Esophagus muscularis mucosa (tissue), 4 donors: ENCODE results near the gene TBL1XR1. TPM values are rescaled to one million over a fixed set of nuclear protein-coding genes. Genes with fewer than 3 reads are reported as not detected.

ENCODE experiments used
- DNase-seq: peaks from one replicate; pipeline ENCODE4 v3.0.0-alpha.2; 2017; ENCODE audit errors: extremely low spot score
- H3K27ac ChIP-seq, 4 donors: fragments of 200-600 bp; sonication (generic); replicated peaks in 1 of 4; 1 replicate in 3 of 4; 2 replicates in 1 of 4; pipeline ENCODE4 v1.5.1; 2016 to 2019; ENCODE audit warnings: mild to moderate bottlenecking in 1 of 4
- H3K27me3 ChIP-seq, 4 donors: fragments of 200-600 bp; sonication (generic); one replicate each; pipeline versions ENCODE4 v1.5.1 to v1.6.0; 2016 to 2019
- H3K36me3 ChIP-seq, 4 donors: fragments of 200-600 bp; sonication (generic); one replicate each; pipeline ENCODE4 v1.5.1; 2016 to 2019
- H3K4me1 ChIP-seq, 4 donors: fragments of 200-600 bp; sonication (generic); one replicate each; pipeline ENCODE4 v1.5.1; 2016 to 2019
- H3K4me3 ChIP-seq, 4 donors: fragments of 200-600 bp; sonication (generic); 1 replicate in 2 of 4; 2 replicates in 2 of 4; pipeline ENCODE4 v1.5.1; 2016 to 2019; ENCODE audit warnings: mild to moderate bottlenecking in 4 of 4, moderate library complexity in 1 of 4
- H3K9me3 ChIP-seq, 4 donors: fragments of 200-600 bp; sonication (generic); 1 replicate in 3 of 4; 2 replicates in 1 of 4; pipeline ENCODE4 v1.5.1; 2016 to 2019
- CTCF ChIP-seq, 3 experiments: fragments of 200-600 bp in 2 of 3; fragments of 450-650 bp in 1 of 3; sonication (generic) in 2 of 3; IDR thresholded peaks; one replicate each; pipeline ENCODE4 v1.5.1; 2017 to 2019; ENCODE audit warnings: antibody characterized with exemption in 3 of 3, mild to moderate bottlenecking in 2 of 3, moderate library complexity in 1 of 3
- EP300 ChIP-seq: sonication (generic); formaldehyde crosslinking; IDR thresholded peaks from one replicate; pipeline ENCODE4 v1.6.1; 2017; ENCODE audit warnings: antibody characterized with exemption
- POLR2A ChIP-seq: fragments of 450-650 bp; IDR thresholded peaks from one replicate; pipeline ENCODE4 v1.6.1; 2017; ENCODE audit warnings: antibody characterized with exemption, moderate library complexity, mild to moderate bottlenecking, low read depth
- POLR2AphosphoS5 ChIP-seq, 2 donors: sonication (generic); formaldehyde crosslinking; IDR thresholded peaks; one replicate each; pipeline ENCODE4 v1.6.1; 2017; ENCODE audit warnings: antibody characterized with exemption in 2 of 2
- WGBS: methylation state at CpG from one replicate; pipeline ENCODE4 v1.1.5; 2018; 5-methylcytosine and 5-hydroxymethylcytosine counted together
- intact Hi-C: fragments of 100-400 bp; cut with DNase I; formaldehyde crosslinking; loops from one replicate; pipeline ENCODE4 v1.15.1; 2023
- total RNA-seq, 4 donors: library from RNA; depleted of rRNA; stranded (reverse); fragments of >200 nt; gene quantifications; one replicate each; pipeline versions ENCODE4 v1.1.0 to v1.2.1, GENCODE V29; 2016

The TBL1XR1 gene
- total RNA-seq, 4 donors from 2014 or later, result 65.0 to 99.2 (median 78.2) TPM

GRCh38 chr3:177124882-177125281 lies 72.4 kb downstream of the TBL1XR1 start:
- H3K4me3 ChIP-seq, result no peak overlapping the region
- DNase-seq, result no peak
- H3K36me3 ChIP-seq, result no peaks in the 10 kb centered on the region
- no peak for TF ChIP-seq CTCF (IDR thresholded peaks at IDR 0.05)
- TF ChIP-seq POLR2A, result no peak
- no peak for TF ChIP-seq POLR2AphosphoS5 (IDR thresholded peaks at IDR 0.05)
- TF ChIP-seq EP300, result no peak
- H3K27ac ChIP-seq, result no peak overlapping the region
- H3K27me3 ChIP-seq, result no peaks in the 10 kb centered on the region
- H3K9me3 ChIP-seq, result no peaks in the 10 kb centered on the region
- WGBS, result 92% methylated on average over 1 of the region's 1 CpG
- intact Hi-C loops, result no loop called here
- H3K4me1 ChIP-seq, result peaks cover 32 to 60% (median 54%) of the 10 kb centered on the region in 4 donors

- WGBS, result 95% methylated on average over 2 of the region's 2 CpGs
- H3K4me3 ChIP-seq, result no peak overlapping the region
- H3K9me3 ChIP-seq, result no peaks in the 10 kb centered on the region
- no peak overlapping the region for H3K27ac ChIP-seq
- no peak for DNase-seq
- no peaks in the 10 kb centered on the region for H3K36me3 ChIP-seq
- TF ChIP-seq CTCF (IDR thresholded peaks at IDR 0.05), result no peak
- no peak for TF ChIP-seq POLR2A
- no peak for TF ChIP-seq EP300
- TF ChIP-seq POLR2AphosphoS5 (IDR thresholded peaks at IDR 0.05), result no peak
- intact Hi-C loops, result no loop called here
- H3K4me1 ChIP-seq, result peaks cover 32 to 63% (median 60%) of the 10 kb centered on the region in 4 donors
- H3K27me3 ChIP-seq, result no peaks in the 10 kb centered on the region
These were observed 73.5 kb downstream of the TBL1XR1 start for GRCh38 chr3:177123822-177124221.

GRCh38 chr3:177122183-177122856 lies 75.0 kb downstream of the TBL1XR1 start:
- 63% methylated on average over 4 of the region's 4 CpGs for WGBS
- H3K9me3 ChIP-seq, result no peaks in the 10 kb centered on the region
- no peak overlapping the region for H3K27ac ChIP-seq
- H3K4me1 ChIP-seq, result peaks cover 36 to 68% (median 57%) of the 10 kb centered on the region in 4 donors
- DNase-seq, result no peak
- no peaks in the 10 kb centered on the region for H3K36me3 ChIP-seq
- intact Hi-C loops, result no loop called here
- no peak overlapping the region for H3K4me3 ChIP-seq
- no peaks in the 10 kb centered on the region for H3K27me3 ChIP-seq
- TF ChIP-seq EP300, result no peak
- no peak for TF ChIP-seq POLR2A
- TF ChIP-seq CTCF (IDR thresholded peaks at IDR 0.05), result no peak
- TF ChIP-seq POLR2AphosphoS5 (IDR thresholded peaks at IDR 0.05), result no peak

GRCh38 chr3:177119829-177120228 lies 77.5 kb downstream of the TBL1XR1 start:
- no peak overlapping the region for H3K27ac ChIP-seq
- no peaks in the 10 kb centered on the region for H3K36me3 ChIP-seq
- no peak for DNase-seq
- no peaks in the 10 kb centered on the region for H3K9me3 ChIP-seq
- 92% methylated on average over 3 of the region's 3 CpGs for WGBS
- H3K27me3 ChIP-seq, result no peaks in the 10 kb centered on the region
- H3K4me3 ChIP-seq, result no peak overlapping the region
- intact Hi-C loops, result no loop called here
- TF ChIP-seq EP300 (no peak), POLR2AphosphoS5 (IDR thresholded peaks at IDR 0.05) (no peak), POLR2A (no peak)
- H3K4me1 ChIP-seq, result peaks cover 25 to 64% (median 62%) of the 10 kb centered on the region in 4 donors

GRCh38 chr3:177114253-177114652 lies 83.0 kb downstream of the TBL1XR1 start:
- Histone ChIP-seq H3K9me3 (no peaks in the 10 kb centered on the region), H3K4me1 (peaks cover 30 to 53% (median 43%) of the 10 kb centered on the region in 4 donors), H3K27me3 (no peaks in the 10 kb centered on the region), H3K27ac (no peak overlapping the region), H3K36me3 (no peaks in the 10 kb centered on the region), H3K4me3 (no peak overlapping the region)
- 67% methylated on average over 3 of the region's 3 CpGs for WGBS
- TF ChIP-seq EP300 (no peak), POLR2AphosphoS5 (IDR thresholded peaks at IDR 0.05) (no peak), CTCF (IDR thresholded peaks at IDR 0.05) (no peak), POLR2A (no peak)
- no peak for DNase-seq
- intact Hi-C loops, result no loop called here
